ENCODE results near the gene MPC2. TPM values are rescaled to one million over a fixed set of nuclear protein-coding genes. Genes with fewer than 3 reads are reported as not detected.
"Not testable (repeated sequence)": the region's sequence is repeated elsewhere in the genome, so short reads cannot be mapped to it uniquely, and the experiment has no call there.

Gene MPC2
- total RNA-seq, 1 donor from 2014 or later = 81.3 TPM

DNA sequence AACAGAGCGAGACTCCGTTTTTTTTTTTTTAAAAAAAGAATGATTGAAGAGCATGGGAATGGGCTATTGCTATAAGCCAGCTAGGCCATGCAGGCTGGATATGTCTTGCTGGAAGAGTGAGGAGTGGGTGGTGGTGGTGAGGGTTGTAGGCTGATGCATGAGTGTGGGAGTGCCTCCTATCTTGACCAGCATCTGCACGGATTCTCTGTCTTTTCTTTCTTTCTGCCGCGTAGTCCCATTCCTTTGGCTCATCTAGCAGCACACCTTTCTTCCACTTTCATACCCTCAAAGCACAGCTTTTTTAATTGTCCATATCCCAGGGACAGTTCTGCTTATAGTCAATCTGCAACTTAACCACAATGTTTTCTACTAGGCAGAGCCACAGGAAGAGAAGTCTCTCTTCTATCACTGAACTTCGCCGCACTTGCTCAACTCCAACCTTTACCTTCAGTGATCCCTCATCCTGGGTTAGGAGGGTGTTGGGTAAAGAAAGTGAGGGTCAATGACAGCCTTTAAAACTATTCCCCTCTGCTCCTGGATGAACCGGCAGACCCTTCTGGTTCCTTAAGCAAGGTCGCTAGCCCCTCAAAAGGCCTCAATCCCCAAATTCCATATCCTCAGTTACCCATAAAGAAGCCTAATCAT is 38.2 kb downstream of the MPC2 start:
- Mint-ChIP-seq H3K9me3 (ENCODE audit: low read depth) (no peaks in the 10 kb centered on the region), H3K4me1 (ENCODE audit: low read depth) (peaks cover 3% of the 10 kb centered on the region), H3K27me3 (no peaks in the 10 kb centered on the region), H3K4me3 (ENCODE audit: low read depth) (no peak overlapping the region), H3K36me3 (ENCODE audit: insufficient read depth) (no peaks in the 10 kb centered on the region), H3K27ac (no peak overlapping the region)
- DNase-seq (ENCODE audit: low spot score, unreplicated experiment) = no peak
- TF ChIP-seq, protein P1, sequence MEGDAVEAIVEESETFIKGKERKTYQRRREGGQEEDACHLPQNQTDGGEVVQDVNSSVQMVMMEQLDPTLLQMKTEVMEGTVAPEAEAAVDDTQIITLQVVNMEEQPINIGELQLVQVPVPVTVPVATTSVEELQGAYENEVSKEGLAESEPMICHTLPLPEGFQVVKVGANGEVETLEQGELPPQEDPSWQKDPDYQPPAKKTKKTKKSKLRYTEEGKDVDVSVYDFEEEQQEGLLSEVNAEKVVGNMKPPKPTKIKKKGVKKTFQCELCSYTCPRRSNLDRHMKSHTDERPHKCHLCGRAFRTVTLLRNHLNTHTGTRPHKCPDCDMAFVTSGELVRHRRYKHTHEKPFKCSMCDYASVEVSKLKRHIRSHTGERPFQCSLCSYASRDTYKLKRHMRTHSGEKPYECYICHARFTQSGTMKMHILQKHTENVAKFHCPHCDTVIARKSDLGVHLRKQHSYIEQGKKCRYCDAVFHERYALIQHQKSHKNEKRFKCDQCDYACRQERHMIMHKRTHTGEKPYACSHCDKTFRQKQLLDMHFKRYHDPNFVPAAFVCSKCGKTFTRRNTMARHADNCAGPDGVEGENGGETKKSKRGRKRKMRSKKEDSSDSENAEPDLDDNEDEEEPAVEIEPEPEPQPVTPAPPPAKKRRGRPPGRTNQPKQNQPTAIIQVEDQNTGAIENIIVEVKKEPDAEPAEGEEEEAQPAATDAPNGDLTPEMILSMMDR (IDR thresholded peaks at IDR 0.05; ENCODE audit: unreplicated experiment) = no peak

- H3K4me3 Mint-ChIP-seq (ENCODE audit: low read depth) = no peak overlapping the region
- TF ChIP-seq, protein P1 (IDR thresholded peaks at IDR 0.05; ENCODE audit: unreplicated experiment) = no peak
- no peak overlapping the region for H3K27ac Mint-ChIP-seq
- H3K36me3 Mint-ChIP-seq (ENCODE audit: insufficient read depth) = no peaks in the 10 kb centered on the region
- no peak for DNase-seq (ENCODE audit: low spot score, unreplicated experiment)
- no peaks in the 10 kb centered on the region for H3K27me3 Mint-ChIP-seq
- no peaks in the 10 kb centered on the region for H3K4me1 Mint-ChIP-seq (ENCODE audit: low read depth)
- peaks cover 3% of the 10 kb centered on the region for H3K9me3 Mint-ChIP-seq (ENCODE audit: low read depth)
Observed at GRCh38 chr1:167893798-167894197, 43.1 kb downstream of the MPC2 start.

DNA sequence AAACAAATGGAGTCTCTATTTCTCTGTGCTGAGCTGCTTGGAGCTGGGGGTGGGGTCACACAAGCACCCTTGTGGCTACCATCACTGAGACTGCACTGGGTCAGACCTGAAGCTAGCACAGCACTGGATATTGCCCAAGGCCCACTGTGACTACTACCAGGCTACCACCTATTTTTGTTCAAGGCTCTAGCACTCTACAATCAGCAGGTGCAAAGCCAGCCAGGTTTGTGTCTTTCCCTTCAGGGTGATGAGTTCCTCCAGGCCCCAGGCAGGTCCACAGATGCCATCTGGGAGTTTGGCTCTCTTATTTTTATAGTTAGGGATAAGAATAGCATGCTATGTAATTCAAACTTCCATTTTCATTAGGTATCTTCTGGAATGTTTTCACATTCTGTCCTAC is 46.5 kb downstream of the MPC2 start:
- Mint-ChIP-seq H3K27ac (no peak overlapping the region), H3K36me3 (ENCODE audit: insufficient read depth) (no peaks in the 10 kb centered on the region), H3K9me3 (ENCODE audit: low read depth) (peaks cover 13% of the 10 kb centered on the region), H3K4me3 (ENCODE audit: low read depth) (no peak overlapping the region), H3K4me1 (ENCODE audit: low read depth) (no peaks in the 10 kb centered on the region), H3K27me3 (no peaks in the 10 kb centered on the region)
- TF ChIP-seq, protein P1 (IDR thresholded peaks at IDR 0.05; ENCODE audit: unreplicated experiment) = no peak
- no peak for DNase-seq (ENCODE audit: low spot score, unreplicated experiment)

DNA sequence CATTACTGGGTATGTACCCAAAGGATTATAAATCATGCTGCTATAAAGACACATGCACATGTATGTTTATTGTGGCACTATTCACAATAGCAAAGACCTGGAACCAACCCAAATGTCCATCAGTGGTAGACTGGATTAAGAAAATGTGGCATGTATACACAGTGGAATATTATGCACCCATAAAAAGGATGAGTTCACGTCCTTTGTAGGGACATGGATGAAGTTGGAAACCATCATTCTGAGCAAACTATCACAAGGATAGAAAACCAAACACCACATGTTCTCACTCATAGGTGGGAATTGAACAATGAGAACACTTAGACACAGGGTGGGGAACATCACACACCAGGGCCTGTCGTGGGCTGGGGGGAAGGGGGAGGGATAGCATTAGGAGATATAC is 49.7 kb downstream of the MPC2 start:
- H3K4me3 Mint-ChIP-seq (ENCODE audit: low read depth); H3K36me3 Mint-ChIP-seq (ENCODE audit: insufficient read depth); H3K27me3 Mint-ChIP-seq; H3K4me1 Mint-ChIP-seq (ENCODE audit: low read depth); H3K27ac Mint-ChIP-seq; DNase-seq (ENCODE audit: low spot score, unreplicated experiment): not testable (repeated sequence)
- H3K9me3 Mint-ChIP-seq (ENCODE audit: low read depth) = peaks cover 18% of the 10 kb centered on the region

DNA sequence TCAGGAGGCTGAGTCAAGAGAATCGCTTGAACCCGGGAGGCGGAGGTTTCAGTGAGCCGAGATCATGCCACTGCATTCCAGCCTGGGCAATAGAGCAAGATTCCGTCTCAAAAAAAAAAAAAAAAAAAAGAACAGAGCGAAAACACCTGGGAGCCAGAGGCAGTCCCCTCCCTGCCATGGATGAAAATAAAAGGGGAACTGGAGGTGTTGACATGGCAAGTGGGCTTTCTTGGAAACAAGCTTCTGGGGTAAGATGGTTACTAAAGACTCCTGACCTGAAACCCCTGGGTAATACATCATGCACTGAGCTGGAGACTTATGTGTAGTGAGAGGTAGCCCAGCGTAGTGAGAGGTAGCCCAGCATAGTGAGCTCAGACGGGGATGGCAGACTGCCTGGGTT is 54.5 kb downstream of the MPC2 start:
- no peaks in the 10 kb centered on the region for H3K27me3 Mint-ChIP-seq
- H3K4me1 Mint-ChIP-seq (ENCODE audit: low read depth) = peaks cover 1% of the 10 kb centered on the region
- TF ChIP-seq, protein P1 (IDR thresholded peaks at IDR 0.05; ENCODE audit: unreplicated experiment) = no peak
- DNase-seq (ENCODE audit: low spot score, unreplicated experiment) = no peak
- H3K9me3 Mint-ChIP-seq (ENCODE audit: low read depth) = peaks cover 9% of the 10 kb centered on the region
- H3K36me3 Mint-ChIP-seq (ENCODE audit: insufficient read depth) = no peaks in the 10 kb centered on the region
- no peak overlapping the region for H3K27ac Mint-ChIP-seq
- no peak overlapping the region for H3K4me3 Mint-ChIP-seq (ENCODE audit: low read depth)

DNA sequence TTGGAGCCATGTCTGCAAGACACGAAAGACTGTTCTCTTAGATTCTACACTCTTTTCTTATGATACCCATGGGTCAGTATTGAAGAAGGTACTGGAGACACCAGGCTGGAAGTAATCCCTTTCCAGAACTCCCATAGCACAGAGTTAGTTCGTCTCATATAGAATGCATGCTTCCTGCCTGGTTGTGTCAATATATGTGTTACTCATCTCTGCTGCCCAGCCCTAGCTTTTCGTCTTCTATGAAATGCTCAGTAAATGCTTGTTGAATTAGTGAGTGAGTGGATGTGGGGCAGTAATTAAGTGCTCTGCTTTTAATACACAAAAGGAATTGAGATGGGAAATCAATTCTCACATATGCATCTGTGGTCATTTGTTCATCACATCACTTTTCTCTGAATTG is 55.1 kb downstream of the MPC2 start:
- DNase-seq (ENCODE audit: low spot score, unreplicated experiment) = no peak

More for the DNA sequence above, 55.1 kb downstream of the MPC2 start:
- Mint-ChIP-seq H3K27ac (no peak overlapping the region), H3K36me3 (ENCODE audit: insufficient read depth) (no peaks in the 10 kb centered on the region), H3K4me1 (ENCODE audit: low read depth) (peaks cover 1% of the 10 kb centered on the region), H3K4me3 (ENCODE audit: low read depth) (no peak overlapping the region), H3K9me3 (ENCODE audit: low read depth) (peaks cover 9% of the 10 kb centered on the region), H3K27me3 (no peaks in the 10 kb centered on the region)
- TF ChIP-seq, protein P1 (IDR thresholded peaks at IDR 0.05; ENCODE audit: unreplicated experiment) = no peak

Data from progenitor cell of endocrine pancreas (in vitro differentiated cells).